HG02571 (cell line): ENCODE data around the gene NME7.
A peak's percentile ranks its signal among the peaks of the same experiment; 100 is the strongest.
"Not testable (repeated sequence)": the region's sequence is repeated elsewhere in the genome, so short reads cannot be mapped to it uniquely, and the experiment has no call there.

ENCODE experiments used
- ATAC-seq: cut with Tn5 transposase; IDR thresholded peaks from one replicate; pipeline ENCODE4 v1.9.1; 2021; ENCODE audit warnings: mild to moderate bottlenecking, moderate library complexity; ENCODE audit not compliant: unreplicated experiment

NME7 gene

DNA sequence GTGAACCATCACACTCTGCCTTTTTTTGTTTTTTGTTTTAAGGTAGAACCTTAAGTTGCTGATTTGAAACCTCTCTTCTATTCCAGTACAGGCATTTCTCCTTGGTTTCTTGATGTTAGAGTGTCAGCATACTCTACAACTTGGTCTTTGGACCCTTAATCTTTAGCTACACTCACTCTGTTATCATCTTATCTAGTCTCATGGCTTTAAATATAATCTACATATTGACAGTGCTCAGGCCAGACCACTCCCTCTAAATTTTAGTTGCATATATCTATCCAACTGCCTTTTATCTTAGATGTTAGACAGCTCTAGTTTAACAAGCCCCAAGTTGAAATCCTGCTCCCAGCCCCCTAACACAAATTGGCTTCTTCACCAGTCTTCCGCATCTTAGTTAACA lies 22.1 kb downstream of the NME7 start:
- ATAC-seq = no peak

DNA sequence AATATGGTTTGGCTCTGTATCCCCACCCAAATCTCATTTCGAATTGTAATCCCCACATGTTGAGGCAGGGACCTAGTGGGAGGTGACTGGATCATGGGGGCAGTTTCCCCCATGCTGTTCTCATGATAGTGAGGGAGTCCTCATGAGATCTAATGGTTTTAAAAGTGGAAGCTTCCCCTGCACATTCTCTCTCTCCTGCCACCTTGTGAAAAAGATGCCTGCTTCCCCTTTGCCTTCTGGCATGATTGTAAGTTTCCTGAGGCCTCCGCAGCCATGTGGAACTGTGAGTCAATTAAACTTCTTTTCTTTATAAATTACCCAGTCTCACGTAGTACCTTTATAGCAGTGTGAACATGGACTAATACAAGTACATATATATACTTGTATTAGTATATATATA lies 25.5 kb downstream of the NME7 start:
- not testable (repeated sequence) for ATAC-seq

DNA sequence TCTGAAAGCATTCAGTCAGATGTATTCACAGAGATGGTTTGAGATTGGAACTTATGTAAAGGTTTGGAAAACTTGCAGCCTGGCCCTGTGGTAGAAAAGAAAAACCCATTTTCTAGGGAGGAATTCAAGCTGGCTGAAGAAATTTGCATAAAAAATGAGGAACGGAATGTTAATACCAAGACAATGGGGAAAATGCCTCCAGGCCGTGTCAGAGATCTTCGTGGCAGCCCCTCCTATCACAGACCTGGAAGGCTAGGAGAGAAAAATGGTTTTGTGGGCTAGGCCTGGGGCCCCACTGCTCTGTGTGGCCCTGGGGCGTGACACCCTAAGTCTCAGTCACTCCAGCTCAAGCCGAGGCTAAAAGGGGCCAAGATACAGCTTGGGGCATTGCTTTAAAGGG lies 26.7 kb downstream of the NME7 start:
- no peak for ATAC-seq

DNA sequence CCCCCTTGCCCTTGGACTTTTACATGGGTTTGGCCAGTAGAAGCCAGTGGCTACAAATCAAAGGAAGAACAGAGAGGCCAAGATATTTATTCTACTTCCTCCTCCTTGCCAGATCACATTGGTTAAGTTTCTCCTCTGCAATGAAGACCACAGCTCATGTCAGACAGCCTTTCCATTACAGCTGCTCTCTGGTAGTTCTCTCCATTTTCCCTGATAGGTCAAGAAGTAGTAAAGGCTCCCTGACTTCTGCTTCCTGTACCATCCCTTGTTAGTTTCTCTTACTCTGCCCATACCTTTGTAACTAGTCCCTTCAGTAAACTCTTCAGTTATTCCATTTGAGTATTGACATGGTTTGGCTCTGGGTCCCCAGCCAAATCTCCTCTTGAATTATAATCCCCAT lies 27.8 kb downstream of the NME7 start:
- ATAC-seq = no peak

DNA sequence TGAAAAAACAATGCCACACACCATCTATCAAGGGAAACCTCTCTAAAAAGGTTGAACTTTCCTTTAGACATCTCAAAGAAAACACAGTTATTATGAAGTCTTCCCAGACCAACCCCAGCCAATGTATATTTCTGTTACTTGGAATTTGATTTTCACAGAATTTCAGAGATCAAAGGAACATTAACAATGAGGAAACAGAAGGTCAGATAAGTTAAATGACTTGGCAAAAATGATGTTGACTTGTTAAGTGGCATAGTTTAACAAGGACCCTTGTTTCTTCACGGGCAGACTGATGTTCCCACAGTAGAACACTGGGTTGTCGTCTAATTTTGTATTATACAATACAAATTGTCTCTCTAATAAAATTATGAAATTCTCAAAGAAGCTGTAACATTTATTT lies 29.0 kb downstream of the NME7 start:
- ATAC-seq = no peak

DNA sequence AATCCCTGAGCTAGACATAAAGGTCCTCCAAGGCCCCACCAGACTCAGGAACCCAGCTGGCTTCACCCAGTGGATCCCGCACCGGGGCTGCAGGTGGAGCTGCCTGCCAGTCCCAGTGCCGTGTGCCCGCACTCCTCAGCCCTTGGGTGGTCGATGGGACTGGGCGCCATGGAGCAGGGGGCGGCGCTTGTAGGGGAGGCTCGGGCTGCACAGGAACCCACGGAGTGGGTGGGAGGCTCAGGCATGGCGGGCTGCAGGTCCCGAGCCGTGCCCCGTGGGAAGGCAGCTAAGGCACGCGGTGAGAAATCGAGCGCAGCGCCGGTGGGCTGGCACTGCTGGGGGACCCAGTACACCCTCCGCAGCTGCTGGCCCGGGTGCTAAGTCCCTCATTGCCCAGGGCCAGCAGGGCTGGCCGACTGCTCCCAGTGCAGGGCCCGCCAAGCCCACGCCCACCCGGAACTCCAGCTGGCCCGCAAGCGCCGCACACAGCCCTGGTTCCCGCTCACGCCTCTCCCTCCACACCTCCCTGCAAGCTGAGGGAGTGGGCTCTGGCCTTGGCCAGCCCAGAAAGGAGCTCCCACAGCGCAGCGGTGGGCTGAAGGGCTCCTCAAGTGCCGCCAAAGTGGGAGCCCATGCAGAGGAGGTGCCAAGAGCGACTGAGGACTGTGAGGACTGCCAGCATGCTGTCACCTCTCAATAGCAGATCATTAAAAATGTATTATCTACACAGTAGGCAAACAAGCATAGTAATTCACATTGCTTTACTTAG lies 30.5 kb downstream of the NME7 start:
- ATAC-seq = not testable (repeated sequence)

DNA sequence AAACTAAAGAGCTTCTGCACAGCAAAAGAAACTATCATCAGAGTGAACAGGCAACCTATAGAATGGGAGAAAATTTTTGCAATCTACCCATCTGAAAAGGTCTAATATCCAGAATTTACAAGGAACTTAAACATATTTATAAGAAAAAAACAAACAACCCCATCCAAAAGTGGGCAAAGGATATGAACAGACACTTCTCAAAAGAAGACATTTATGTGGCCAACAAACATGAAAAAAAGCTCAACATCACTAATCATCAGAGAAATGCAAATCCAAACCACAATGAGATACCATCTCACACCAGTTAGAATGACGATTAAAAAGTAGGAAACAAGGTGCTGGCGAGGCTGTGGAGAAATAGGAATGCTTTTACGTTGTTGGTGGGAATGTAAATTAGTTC lies 32.9 kb downstream of the NME7 start:
- ATAC-seq = not testable (repeated sequence)

DNA sequence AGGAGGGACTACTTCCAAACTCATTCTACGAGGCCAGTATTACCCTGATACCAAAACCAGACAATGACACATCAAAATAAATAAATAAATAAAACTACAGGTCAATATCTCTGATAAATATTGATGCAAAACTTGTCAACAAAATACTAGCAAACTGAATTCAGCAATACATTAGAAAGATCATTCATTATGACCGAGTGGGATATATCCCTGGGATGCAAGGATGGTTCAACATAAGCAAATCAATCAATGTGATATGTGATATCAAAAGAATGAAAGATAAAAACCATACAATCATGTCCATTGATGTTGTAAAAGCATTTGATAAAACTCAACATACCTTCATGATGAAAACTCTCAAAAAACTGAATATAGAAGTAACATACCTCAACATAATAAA lies 36.7 kb downstream of the NME7 start:
- no peak for ATAC-seq

DNA sequence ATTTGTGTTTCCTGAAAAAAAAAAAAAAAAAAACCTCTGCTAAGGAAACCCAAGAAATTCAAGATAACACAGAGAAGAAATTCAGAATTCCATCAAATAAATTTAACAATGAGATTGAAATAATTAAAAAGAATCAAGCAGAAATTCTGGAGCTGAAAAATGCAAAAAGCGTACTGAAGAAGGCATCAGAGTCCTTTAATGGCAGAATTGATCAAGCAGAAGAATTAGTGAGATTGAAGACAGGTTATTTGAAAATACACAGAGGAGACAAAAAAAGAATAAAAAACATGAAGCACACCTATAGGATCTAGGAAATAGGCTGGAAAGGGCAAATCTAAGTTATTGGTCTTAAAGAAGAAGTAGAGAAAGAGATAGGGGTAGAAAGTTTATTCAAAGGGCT lies 38.2 kb downstream of the NME7 start:
- no peak for ATAC-seq

DNA sequence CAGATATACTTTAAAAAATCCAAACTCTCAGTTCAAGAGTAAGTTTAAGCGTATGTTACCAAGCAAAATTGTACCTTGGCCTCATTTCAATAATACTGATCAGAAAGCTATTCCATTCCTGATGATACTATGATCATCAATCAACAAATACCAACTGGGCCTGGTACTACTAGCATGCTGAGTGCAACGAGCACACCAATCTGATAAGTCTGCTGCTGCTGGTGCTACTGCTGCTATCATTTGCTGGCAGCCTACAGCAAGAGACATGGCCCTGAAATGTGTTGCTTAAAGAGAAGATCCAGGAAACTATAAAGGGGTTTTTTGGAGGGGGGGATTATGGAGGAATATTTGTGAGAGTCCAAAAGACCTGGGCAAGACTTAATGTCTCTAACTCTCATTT lies 39.7 kb downstream of the NME7 start:
- no peak for ATAC-seq

DNA sequence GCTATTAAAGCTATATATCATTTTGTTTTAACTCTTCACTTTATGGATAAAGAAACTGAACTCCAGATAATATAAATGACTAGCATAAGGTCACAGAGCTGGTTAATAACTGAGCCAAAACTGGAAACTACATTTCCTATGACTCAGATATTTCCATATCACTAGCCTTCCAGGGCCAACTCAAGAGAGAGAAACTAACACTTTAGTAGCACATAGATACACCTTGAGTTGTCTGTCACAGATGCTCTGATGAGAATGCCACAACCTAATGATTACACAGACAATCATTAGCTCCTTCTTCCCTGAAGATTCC lies 40.7 kb downstream of the NME7 start:
- ATAC-seq = peak; percentile 88

DNA sequence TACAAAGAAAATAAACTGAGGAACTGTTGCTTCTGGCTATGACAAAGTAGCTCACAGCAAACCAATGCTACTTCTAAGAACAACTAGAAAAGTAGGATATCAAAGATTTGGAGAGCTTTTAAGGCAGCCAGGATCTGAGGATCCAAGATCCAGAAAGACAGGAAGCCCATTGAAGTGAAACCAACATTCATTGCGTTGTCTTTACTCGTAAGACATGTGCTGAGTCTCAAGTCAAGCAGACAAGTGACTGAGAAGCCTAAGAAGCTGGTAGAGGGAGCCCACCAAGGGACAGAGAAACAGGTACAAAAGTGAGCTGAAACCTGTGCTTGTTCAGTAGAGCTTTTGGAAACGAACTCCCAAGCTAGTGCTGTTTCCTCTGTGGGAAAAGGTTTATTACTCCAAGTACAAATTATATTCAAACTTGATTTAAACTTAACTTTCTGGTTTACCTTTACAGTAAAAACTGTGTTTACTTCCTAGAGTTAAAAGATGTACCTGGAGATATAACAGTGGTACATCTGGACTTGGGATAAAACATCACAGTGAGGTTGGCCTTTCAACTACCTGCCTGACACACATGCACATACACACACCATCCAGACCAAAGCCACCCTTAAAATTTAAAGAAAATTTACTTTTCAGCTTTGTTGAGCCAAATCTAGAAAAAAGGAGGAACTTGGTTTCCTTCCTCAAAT lies 41.2 kb downstream of the NME7 start:
- ATAC-seq = peak; percentile 33

DNA sequence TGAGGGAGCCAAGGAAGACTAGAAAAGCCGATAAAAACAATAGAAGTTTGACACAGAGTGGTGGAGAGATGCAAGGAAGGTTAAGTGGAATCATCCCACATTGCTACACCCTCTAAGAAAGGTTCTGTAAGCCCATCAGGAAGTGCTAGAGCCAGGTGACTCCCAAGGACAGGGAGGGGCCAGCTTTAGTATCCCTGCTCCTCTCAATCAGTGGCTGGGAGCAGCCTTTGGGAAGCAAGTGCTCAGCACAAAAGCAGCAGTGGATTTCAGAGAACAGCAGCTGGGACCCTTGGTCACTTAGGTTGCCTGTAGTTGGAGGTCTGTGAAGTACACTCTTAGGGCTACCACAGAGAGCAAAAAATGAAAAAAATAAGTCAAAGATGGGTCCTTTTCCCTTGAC lies 42.5 kb downstream of the NME7 start:
- no peak for ATAC-seq

DNA sequence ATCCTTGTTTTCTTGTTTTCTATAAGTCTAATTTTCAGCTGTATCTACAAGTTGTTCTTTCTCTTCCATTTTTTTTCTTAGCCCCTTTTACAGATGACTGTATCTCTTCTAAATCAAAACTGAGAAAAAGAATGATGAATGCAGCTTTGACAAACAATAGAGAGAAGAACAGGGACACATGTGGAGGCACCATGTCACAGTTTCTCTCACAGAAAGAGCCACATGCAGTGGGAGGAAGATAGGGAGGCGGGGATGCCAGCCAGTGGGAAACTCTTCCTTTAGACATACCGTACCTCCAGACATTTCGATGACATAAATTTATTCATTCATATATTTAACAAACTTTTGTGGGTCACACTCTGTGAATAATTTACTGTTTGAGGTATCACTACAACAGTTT lies 45.5 kb downstream of the NME7 start:
- no peak for ATAC-seq

DNA sequence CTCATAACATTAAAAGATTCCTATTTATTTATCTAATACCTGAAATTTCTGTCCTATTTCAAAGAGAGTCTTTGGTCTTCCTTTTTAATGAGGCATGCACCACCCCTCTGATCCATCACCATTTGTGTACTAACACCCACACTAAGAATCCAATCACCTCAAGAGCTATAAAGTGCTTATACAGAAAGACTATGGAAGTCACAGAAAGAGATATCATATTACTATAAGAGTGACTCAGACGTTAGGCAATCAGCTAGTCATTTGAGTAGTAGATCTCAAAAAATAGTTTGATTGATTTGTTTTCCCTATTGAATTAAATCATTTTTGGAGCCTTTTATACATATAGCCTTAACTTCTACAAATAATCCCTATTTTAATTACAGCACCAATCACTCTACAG lies 46.1 kb downstream of the NME7 start:
- ATAC-seq = no peak

DNA sequence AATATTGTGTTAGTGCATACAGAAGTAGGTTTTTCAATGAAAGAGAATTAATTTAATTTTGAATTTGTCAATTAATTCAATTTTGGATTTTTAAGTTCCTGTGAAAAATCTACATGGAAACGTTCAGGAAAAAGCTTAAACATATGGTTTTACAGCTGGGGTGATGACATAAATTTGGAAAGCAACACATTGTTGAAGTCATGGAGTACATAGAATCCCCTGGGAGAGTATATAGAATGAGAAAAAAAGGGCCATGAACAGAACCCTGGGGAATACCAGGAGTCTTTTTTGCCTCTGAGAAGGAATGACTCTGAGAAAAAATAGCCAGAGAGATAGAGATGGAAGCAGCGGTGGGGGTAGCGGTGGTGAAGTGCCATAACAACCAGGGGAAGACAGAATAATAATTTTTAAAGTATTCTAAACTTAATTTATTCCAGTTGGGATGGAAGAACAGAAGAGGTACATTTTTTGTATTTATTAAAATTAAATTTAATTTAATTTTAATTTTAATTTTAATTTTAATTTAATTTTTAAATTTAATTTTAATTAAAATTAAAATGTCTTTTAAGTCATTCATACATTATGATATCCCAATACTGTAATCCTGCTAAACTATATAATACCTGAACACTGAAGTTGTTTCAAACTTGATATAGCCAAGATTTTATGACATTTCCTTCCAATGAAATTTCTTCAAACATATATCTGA lies 48.9 kb downstream of the NME7 start:
- ATAC-seq = no peak

DNA sequence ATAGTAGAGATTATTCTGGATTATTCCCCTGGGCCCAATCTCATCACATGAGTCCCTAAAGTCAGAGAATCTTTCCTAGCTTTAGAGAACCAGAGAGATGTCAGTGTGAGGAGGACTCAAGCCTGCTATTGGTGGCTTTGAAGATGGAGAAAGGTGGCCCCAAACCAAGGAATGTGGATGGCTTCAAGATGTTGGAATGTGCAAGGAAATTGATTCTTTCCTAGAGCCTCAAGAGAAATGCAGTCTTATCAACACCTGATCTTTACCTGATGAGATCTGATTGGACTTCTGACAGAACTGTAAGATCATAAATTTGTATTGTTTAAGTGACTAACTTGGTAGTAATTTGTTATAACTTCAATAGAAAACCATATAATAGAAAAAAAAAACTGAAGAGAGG lies 51.0 kb downstream of the NME7 start:
- no peak for ATAC-seq

DNA sequence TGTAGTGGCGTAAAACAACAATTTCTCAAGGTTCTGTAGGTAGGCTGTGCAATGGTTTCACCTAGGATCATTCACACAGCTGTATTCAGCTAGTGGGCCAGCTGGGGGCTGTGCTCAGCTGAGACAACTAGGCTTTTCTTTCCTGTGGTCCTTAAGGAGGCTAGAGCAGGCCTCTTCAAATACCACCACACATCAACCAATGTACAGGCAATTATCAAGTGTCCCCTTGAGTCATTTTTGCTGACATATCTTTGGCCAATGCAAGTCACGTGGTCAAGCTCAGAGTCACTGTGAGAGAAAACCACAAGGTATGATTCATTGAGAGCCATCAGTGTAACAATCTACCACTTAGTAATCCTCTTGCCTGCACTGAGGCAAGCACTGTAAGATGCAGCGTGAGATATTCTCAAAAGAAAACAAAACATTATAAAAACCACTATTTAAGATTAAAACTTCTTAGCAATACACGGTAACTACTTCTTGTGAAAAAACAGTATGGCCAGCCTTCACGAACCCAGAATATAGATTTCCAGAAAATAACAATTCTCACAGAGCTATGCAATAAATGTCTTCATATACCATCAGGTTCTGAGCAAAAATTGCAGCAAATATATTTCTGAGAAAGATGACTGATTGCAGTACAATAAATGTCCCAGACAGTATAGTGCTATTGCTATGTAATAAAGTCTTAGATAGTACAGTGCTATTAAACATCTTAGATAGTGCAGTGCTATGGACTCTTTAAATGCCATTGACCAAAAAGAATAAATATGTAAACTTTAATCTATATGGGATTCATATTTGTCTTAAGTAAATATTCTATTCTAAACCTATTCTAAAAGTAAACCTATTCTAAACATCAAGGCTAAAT lies 55.3 kb downstream of the NME7 start:
- no peak for ATAC-seq

DNA sequence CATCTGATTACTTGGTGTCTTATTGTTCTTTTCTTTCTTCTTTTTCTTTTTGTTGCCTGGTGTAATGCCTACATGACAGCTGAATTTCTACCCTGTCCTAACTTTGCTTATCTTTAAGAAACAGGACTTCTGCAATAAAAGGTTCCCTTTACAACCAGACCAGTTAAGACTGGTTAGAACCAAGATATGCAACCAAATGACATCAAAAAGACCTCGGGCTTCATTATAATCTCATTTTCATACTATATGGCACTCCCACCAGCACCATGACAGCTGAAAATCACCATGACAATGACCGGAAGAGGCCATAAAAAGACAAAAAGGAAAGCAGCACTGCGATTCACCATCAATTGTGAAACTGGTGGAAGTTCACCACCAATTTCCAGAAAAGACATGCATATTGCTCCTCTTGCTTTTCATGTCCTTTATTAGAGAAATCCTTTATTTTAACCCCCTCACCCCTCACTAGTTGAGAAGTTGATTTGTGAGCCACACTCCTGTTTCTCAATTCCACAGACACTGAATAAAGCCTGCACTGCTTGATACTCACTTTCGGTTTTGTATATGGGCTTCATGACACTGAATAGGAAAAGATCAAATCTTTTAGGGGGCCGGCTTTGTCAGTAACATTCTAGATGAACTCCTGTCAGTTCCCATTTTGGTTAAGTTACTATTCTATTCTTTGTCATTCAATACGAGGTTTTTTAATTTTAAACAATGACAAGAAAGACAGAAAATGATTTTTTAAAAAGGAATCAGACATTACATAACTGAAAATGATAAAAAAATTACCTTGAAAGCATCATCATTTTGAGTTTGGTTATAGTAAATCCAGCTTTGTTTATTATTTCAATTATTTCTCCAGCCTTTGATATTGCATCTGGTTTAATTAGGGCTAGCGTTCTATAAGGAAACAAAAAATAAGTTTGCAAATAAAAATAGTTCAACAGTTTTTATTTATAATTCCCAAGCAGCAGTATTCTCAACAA lies 58.1 kb downstream of the NME7 start:
- peak; percentile 69 for ATAC-seq
